Activated T-cell treated with anti-CD3 and anti-CD28 coated beads for 1 hour (primary cell): Measurements from ENCODE around the gene ASCC3.

Experiments used
- DNase-seq: peaks from one replicate; pipeline ENCODE4 v3.0.0-alpha.2; 2020; ENCODE audit warnings: low read depth

ASCC3 gene

GRCh38 chr6:100465701-100466409 lies 415.3 kb downstream of the ASCC3 start:
- DNase-seq: no peak

DNA sequence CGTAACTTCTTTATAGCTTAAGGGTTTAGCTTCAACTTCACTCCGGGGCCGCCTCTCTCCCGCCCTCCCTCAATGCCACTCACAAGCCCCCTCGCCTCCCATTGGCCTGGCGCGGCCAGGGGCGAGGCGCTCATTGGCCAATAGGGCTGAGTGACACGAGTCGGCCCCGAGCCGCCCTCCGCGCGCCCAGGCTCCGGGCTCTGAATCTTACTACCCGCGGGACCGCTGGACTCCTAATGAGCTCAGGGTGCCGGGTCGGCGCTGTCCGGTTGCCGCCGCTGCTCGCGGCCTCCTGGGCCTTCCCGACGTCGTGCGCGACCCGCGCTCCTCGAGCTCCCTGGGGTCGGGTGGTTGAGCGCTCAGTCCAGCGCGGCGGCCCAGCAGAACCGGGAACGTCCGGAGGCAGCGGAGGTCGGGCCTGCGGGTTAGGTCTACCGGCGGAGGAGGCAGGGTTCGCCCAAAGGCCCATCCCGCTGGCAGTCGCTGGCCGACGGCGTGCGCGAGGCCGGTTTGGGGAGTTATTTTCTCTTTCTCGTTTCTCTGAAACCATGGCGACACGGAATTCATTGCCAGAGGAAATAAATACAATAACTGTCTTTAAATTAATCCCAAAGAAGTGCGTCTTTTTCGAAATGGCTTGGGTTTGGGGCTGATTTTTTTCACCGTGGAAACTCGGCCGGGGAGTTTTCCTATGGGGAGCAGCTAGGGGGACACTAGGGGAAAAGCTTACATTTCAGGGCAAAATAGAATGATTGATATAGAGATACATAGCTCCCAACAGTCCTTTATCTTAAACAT lies 416.0 kb downstream of the ASCC3 start, which contains the start of gene SIM1:
TSS of gene SIM1 (minus strand) at position 19 of the 798 bp plus-strand sequence. CDS start 1,453 bp downstream, outside the sequence.
- DNase-seq: no peak

- no peak for DNase-seq
These were observed 416.8 kb downstream of the ASCC3 start for GRCh38 chr6:100464162-100464851.

GRCh38 chr6:100463630-100464161 lies 417.4 kb downstream of the ASCC3 start:
- DNase-seq: no peak

DNA sequence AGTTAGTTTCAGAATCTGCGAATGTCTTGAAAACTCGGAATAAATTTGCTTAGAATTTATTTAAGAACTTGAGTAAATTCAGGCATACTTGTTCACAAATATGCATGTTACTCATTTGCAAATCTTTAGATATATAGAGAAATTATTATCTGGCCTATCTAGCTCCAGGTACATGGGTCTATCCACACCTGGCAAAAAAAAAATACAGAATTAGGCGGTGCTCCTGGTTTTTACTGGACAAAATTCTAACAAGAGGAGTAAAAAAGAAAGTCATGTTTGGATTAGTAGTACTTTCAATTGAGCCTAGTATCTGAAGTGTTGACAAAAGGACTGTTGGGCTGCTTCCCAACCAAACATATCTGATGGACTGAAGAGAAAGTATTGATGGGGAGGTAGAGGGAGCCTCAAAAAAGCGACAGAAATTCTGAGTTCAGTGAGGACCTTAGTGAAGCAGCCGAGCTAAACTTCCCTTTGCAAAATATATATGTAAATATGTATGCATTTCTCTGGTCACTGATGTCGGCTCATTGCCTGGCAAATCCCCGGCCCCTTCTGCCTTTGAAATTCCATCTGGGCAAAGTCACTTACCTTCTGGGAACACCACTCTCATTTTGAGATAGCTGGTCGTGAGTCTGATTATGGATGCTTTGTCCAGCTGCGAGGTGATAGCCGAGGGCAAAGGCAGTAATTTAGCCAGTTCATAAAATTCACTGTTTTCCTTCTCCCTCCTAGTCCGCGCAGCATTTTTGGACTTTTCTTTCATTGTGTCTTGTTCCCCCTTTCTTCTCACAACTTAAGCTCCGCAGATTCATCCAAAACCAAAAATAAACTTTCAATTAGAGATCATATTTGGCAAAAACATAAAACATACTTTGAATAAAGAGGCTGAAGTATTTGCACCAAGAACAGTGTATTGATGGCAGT lies 418.2 kb downstream of the ASCC3 start:
- no peak for DNase-seq

DNA sequence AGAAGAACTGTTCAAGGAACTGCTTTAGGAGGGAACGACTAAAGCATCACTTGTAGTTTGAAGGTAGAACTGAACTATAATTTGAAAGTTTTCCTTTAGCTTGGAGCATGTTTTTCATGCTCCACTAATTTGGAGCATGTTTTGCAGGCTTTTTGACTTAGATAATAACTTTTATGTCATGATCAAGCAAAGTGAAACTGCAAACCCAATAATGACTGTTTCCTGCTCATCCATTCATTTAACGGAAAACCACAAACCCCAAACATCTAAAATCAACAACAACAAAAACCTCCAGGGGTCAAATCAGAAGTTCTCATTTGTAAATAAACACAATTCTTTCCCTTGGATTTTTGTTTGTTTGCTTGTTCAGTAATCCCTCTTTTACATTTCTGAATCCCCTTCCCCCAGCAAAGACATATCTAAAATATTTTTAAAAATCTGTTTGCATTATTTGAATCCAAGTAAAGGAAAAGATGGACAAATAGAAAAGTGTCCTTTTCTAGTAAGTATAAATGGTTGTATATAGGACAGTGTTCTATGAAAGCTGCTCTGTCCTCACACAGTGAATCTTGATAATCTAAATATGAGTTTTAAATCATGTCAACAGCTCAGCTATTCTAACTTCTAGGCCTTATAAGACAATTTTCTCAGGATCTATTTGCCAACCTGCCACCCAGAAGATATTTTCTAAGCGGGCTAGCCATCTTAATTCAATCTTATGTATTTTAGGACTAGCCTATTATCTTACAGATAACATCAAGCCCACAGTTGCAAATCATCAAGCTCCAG lies 419.0 kb downstream of the ASCC3 start:
- no peak for DNase-seq

DNA sequence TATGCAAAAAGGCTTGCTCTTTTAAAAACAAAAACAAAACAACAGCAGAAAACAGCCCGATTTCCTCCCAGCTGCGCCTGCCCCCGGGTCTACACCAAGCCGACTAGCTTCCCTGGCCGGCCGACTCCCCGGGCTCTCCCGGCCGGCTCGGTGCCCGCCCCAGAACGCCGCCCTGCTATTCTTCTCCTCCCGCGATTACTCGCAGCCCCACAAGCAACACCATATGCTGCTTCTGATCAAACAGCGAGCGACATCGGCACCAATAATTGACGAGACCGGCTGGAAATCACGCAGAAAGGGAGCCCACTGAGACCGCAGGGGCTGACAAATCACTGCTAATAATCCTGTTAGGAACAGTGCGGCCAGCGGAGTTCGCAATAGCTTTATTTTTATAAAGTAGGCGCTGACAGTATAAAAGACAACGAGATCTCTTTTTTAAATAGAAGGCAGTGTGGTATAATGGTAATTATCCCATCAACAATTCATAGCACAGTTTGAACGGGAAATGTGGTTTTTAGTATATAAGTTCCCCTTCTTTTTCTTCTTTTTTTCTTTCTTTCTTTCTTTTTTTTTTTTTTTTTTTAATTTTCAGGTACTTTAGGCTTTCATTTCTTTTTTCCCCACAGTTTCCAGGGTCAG lies 419.7 kb downstream of the ASCC3 start:
- DNase-seq: no peak

DNA sequence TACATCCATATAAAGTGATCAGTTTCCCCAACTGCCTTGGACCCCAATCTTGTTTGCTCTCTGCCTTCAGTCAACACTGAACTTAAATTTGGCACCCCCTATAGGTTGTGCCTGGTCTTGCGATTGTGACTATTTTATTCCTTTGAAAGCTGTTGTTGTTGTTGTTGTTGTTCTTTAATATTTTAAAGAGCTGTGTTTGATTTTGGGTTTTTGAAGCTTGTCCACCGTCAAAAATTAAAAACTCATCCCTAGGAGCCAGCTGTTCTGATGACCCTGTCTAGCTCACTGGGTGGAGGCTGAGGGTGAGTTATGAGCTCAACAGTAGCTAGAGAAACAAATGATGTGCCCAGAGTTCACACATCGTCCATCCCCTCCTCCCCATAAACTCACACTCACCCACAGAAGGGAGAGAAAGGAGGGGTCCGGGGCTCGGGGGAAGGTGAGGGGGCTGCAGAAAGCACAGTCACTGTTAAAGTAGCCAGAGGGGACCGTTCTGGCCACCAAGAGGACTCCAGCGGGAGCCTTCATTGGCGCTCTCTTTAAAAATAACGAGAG lies 420.4 kb downstream of the ASCC3 start:
- no peak for DNase-seq

GRCh38 chr6:100459592-100460184 lies 421.4 kb downstream of the ASCC3 start:
- DNase-seq: no peak

DNA sequence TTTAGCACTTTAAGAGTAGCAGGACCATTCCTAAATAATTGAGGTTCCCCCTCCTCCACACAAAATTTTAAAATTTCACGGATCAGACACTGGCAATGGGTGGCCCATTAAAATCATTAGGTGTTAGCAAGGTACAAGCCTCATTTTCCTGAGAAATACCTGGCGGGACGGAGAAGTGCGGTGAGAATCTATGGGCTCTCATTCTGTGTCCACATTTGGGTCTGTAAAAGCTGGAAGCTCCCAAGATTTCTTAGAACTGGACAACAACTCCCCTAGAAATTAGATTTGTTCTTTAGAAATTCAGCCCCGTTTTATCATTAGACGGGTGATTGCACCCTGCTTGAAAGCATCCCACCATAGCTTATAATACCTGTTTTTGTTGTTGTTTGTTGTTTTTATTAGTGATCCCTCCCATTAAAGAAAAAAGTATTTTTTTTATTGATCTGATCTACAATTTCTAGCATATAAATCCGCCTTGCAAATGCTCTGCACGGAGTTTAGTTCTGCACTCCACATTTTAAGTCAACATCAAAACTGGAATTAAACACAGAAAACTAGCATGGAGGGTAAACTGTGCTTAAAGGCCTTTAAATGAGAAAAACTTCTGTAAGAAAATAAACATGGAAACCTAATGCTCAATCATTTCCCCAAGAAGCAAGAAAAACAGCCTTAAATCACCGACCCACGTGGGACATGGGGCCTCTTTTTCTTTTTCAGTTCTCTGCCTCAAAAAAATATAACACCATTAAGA lies 422.1 kb downstream of the ASCC3 start:
- no peak for DNase-seq
